HTR-8/SVneo (cell line): ENCODE data around the gene BTBD9.
A peak's percentile ranks its signal among the peaks of the same experiment; 100 is the strongest.

Experiments used
- DNase-seq: peaks from one replicate; pipeline ENCODE4 v3.0.0; 2011; ENCODE audit warnings: low spot score, mixed read lengths; ENCODE audit not compliant: insufficient read length
- FAIRE-seq: peaks from 2 replicates; lab custom pipeline; 2011; peaks lifted over from hg19 to GRCh38; lab: Jason Lieb, UNC

Gene BTBD9

DNA sequence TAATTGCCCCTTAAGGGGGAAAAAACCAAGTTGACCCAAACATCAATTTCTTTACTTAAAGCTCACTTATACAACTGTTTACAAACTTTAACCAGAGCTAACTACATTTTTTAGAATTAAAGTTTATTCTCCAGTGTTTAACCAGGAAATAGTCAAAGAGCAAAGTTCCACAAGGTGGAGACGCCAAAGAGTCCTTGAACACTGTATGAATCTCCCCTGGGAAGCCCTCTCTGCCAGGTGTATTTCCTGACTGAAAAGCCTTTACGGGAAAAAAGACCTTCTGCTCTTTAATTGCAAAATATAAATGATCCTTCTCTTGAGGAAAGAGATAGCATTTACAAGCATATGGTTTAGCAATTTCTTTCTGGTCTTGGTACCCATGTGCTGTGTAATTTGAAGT is 36.2 kb downstream of the BTBD9 start:
- no peak for FAIRE-seq
- no peak for DNase-seq

DNA sequence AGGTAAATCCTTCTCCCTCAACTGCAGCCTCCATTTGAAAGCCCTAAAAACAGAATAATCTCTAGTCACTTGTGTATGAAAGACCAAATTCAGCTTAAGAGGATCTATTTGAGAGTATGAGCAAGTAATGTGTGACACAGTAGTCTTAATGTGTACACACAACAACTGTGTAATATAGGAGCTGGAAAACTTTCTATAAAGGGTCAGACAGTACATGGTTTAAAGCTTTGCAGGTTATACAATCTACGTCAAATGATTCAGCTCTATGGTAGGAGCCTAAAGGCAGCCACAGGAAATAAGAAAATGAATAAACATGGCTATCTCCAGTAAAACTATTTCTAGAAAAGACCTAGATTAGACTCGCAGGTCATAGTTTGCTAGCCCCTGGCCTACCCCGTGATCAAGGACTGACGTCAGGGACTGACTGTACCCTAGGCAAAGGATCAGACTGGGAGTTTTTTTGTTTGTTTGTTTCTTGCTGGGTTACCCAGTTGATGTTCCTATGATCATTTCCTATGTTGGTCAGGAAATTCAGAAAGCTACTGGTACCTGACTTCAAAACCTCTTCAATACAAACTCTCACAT is 39.7 kb downstream of the BTBD9 start:
- FAIRE-seq, result no peak
- DNase-seq, result no peak

- FAIRE-seq, result no peak
These were observed 40.5 kb downstream of the BTBD9 start for GRCh38 chr6:38599261-38599660.

DNA sequence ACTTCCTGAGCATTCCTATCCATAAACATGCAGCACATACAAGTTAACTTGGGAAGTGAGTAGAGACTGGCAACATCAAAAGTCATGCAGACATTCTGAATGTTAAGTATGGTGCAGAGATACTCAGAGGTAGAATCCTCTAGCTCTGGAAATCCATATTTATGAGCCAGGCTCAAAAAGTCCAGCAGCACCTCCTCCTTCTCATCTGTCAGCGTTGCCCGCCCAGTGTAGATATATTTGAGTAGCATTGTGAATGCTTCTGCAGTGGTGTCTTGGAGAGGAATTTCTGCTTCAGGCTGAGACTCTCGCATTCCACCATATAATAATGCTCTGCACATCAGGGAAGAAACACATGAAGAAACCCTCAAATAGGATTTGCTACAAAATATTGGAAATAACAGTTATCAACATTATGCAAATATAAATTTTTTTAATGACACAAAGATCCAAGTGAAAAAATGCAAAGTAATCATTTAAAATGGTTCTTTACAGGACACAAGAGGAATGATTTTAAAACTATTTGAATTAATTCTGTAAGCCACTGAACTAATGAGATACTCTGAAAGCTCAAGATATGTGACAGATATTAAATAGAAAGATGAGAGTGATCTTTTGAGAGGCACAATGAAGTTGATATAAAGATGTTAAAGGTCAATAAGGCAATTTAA is 45.6 kb downstream of the BTBD9 start:
- FAIRE-seq (no peak), DNase-seq (no peak)

More at GRCh38 chr6:38599261-38599660, 40.5 kb downstream of the BTBD9 start:
- no peak for DNase-seq

DNA sequence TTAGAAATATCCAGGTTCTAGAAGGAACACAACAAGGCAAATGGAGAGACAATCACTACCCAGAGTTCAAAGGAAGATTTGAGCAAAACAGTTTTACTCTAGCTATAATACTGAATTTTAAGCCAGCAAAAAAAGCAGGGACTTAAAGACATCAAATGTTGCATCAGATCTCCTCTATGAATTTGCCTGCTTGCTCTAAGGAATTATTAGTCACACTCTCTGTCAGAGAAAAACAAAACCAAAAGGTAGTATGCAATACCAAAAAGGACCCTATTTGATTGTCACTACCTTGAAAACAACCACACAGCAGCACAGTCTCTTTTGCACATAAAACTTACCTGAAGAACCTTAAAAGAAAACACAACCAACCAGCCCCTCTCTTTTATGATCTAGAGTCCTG is 46.3 kb downstream of the BTBD9 start:
- no peak for FAIRE-seq

GRCh38 chr6:38591439-38591838 is 48.3 kb downstream of the BTBD9 start:
- FAIRE-seq (no peak), DNase-seq (no peak)

More for the DNA sequence above, 46.3 kb downstream of the BTBD9 start:
- DNase-seq, result no peak

DNA sequence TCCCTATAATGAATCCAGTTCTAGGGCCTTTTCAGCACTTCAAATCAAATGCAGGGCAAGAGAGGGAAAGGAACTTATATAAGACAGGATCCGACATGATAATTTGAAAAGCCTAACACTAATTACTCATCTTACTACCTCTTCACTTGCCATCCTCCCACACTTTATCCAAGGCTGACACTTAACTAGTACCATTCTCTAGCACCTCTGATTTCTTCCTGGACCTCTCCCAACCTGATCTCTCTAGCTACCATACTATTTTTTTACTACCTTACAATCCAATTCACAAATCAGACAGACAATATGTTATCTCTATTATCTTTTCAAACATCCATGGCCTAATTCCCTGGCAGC is 50.4 kb downstream of the BTBD9 start:
- FAIRE-seq (no peak), DNase-seq (no peak)

GRCh38 chr6:38588631-38589366 is 50.9 kb downstream of the BTBD9 start:
- FAIRE-seq (no peak), DNase-seq (peak; percentile 5)

GRCh38 chr6:38587766-38588362 is 51.9 kb downstream of the BTBD9 start:
- FAIRE-seq, result peak; percentile 40
- no peak for DNase-seq

GRCh38 chr6:38586992-38587391 is 52.7 kb downstream of the BTBD9 start:
- no peak for FAIRE-seq
- no peak for DNase-seq

DNA sequence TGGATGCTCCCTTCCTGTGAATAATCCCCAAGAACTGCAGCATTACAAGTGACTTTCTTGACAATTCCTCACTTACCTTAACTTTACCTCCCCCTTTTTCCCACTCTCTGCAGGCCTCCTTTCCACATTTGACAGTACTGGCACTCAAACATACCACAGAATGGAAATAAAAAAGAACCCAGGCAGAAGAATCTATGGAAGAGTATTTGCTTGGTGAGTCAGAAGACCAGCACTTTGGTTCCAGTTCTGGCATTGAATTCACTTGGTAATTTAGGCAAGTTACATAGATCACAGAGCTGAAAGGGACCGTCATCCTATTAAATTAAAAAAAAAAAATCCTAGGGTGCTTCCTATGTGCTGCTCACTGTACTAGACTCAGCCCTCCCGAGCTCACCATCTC is 55.0 kb downstream of the BTBD9 start:
- DNase-seq (no peak), FAIRE-seq (no peak)

DNA sequence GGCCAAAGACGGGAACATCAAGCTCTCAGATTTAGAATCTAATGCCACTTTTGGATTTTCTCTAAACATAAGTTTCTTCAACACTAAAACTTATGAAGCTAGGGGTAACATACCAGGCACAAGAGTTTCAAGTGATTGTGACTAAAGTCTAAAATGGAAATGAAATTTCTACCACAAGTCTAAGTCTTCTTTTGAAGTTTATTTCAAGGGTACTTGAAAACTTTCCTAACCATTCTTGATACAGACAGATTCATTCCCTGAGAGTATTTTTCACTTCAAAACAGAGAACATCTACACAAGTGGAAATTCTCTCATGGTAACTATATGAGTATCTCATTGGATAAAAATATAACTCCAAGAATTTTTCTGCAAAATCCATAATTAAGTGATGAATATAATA is 56.2 kb downstream of the BTBD9 start:
- FAIRE-seq, result no peak
- DNase-seq, result no peak

DNA sequence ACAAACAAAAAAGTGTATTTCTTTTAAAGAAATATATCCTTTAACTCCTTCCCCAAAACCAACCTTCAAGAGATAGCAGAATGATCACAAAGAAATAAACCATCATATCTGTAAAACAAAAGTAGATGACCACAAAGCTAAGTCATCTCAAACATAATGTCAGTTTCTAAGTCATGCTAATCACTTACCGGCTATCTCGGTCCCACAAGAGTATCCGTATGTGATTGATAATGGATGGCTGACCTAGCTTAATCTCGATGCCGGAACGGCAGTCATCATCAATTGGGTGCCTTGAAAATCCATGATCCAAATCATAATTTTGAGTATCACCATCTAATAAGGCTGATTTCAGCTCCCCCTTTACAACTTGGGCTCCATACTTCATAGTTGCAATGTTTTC is 59.7 kb downstream of the BTBD9 start:
- FAIRE-seq (no peak), DNase-seq (no peak)

- FAIRE-seq (no peak), DNase-seq (no peak)
These were observed 60.6 kb downstream of the BTBD9 start for GRCh38 chr6:38579010-38579628.

- no peak for FAIRE-seq
- no peak for DNase-seq
These were observed 61.7 kb downstream of the BTBD9 start for GRCh38 chr6:38578075-38578474.

- FAIRE-seq (no peak), DNase-seq (no peak)
These were observed 62.2 kb downstream of the BTBD9 start for GRCh38 chr6:38577492-38577891.

DNA sequence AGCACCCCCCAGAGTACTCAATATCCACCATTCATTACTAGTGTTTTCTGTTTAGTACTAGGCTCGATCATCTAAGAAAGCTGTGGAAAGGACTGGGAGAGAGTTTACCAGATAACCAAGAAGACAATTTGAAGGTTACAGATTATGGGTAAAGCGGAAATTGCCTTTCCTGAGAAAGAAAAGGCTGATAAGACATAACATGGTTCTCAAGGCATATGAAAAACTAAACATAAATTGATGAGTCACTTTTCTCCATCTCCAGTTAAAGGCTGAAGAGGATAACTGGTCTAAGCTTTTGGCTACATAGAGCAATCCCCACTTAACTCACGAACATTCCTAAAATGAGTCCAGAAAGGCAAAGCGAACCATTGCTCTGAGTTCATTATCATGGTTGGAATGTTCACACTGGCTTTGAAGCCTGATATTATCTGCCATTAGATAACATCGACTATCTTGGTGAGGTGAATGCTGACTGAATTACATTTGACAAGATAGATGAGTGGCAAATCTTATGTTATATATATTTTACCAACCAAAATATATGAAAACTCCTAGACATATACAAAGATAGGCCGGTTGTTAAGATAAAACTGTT is 65.8 kb downstream of the BTBD9 start:
- DNase-seq, result no peak
- FAIRE-seq, result no peak

- FAIRE-seq, result no peak
- no peak for DNase-seq
These were observed 67.4 kb downstream of the BTBD9 start for GRCh38 chr6:38572186-38572813.

DNA sequence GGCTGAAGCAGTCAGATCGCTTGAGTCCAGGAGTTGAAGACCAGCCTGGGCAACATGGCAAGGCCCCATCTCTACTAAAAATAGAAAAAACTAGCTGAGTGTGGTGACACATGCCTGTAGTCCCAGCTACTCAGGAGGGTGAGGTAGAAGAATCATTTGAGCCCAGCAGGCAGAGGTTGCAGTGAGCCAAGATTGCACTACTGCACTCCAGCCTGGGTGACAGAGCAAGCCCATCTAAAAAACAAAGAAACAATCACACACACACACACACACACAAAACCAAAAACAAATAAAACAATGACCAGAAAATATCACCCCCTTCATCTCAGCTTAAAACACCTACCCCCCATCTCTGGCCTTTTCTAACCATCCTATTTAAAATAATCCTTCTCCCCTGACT is 68.0 kb downstream of the BTBD9 start:
- no peak for DNase-seq
- FAIRE-seq, result no peak

DNA sequence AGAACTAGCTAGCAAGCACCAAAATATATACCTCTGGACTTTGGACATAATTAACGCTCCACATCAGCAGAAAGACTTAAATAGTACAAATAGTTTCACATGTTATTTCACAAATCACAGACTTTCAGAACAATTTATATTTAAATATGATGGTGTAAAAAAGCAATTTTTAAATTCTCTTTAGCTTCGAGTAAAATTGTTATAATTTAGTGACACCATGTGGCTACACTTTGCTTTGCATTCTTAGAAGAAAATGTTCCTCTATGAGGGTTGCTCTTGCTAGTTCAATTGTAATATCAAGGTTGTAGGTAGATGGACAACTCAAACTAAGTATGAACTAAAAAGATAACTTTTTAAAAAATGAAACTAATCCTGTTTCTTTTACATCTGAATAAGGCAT is 69.0 kb downstream of the BTBD9 start:
- FAIRE-seq, result no peak
- DNase-seq, result no peak
